ENCODE results near the gene PLLP.

GRCh38 chr16:57235128-57236021 is 49.1 kb downstream of the PLLP start:
- TF ChIP-seq CTCF (IDR thresholded peaks at IDR 0.05) (no peak), EZH2 (IDR thresholded peaks at IDR 0.05) (no peak), EZH2phosphoT487 (IDR thresholded peaks at IDR 0.05) (no peak)
